HG03439 (cell line): Measurements from ENCODE around the gene SCFD2.

Experiments used
- ATAC-seq: cut with Tn5 transposase; IDR thresholded peaks from one replicate; pipeline ENCODE4 v1.9.1; 2021; ENCODE audit warnings: mild to moderate bottlenecking, moderate library complexity; ENCODE audit not compliant: unreplicated experiment

The SCFD2 gene

DNA sequence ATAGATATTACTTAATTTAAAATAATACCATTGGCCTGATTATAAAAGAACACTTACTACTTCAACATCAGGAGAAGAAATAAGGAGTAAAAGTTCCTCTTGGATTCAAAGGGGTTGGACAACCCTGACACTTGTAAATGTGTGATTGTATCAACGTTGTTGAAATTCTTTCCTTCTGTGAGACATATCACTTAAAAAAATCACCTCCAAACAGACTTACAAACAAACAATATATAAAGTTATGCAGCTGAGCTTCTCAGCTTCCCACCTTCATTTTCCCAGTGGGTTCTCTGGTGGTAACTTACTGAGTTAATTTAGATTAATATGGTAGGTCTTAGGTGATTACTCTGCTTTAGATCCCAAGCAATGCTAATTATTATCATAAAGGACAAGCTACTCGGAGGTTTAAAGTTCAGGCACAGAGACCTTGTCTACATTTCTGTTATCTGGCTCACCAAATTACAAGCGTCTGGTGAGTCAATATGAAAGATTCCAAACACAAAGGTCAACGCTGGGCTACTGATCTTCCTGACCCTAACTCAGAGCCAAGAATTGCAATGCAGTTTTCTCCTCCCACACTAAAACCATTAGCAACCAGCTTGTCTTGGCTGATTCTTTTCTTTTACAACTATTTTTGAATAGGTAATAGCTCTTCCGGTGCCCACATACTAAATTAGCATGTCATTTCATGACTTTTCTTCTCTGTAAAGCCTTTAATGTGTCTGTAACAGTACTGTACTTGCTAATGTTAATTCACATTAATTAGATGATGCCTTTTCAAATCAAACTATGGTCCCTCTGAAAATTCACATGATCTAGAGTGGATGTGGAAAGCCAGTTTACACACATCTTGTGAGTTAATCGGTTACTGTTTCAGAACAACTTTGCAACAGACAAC is 346.1 kb downstream of the SCFD2 start:
- no peak for ATAC-seq

DNA sequence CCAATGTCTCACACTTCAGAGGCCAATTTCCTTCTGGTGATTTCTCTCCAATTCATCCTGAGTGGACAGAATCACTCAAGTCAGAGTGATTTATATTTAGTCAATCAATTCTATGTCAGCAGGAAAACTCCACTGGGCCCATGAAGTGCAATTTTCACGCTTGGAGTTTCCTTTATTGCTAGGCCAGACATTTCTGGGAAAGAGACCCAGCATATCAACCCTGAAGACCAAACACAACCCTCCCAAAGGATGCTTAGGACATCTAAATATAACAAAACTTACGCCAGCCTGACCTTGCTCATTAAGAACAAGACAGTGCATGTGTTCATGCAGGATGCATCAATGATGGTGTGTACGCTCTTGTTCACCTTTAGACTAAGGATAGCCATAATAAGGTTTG is 347.4 kb downstream of the SCFD2 start:
- ATAC-seq: no peak

DNA sequence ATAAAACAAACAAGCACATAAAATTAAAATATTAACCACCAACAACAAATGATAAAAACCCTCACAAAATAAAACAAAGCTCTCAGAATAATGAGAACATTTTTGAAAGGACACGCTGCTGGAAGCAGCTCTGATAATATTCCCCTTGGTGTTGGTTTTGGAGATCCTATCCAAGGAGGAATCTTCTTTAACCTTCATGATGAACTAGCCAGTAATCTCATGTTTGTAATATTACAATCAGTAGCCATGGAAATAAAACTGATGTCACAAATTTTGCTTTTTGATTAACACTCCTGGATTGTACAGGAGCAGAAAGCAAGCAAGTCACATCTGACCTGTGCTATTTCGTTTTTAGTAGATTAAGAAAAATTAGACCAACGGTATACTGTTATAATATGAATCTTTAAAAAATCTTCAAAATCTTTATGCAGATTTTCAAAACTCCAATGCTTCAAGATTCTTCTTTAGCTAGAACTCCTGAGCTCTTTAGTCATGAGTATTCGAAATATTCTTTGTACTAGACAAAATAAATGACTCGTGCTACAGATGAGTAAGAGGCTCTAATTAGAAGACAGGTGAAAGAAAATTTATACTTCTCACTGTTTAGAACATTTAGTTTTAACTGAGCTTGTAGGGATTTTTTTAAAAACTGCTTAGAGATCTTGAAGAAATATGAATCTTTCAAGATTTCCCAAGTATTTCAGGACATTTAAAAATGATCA is 349.6 kb downstream of the SCFD2 start:
- no peak for ATAC-seq

DNA sequence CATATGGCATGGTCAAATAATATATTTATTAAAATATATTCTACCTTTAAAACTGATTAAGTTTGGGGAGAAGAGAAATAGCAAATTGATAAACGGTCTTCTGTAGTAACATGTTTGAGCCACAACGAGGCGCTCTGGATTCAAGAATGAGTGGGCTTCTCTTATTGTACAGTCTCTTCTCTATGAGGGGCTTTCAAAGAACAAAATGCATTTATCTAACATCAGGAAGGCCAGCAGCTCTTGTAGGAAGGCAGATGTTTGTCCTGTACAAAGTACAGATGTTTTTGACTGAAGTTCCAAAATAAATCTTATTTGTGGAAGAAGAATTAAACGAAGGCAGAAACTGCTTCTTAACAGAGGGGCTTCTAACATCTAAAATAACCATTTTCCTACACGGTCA is 350.2 kb downstream of the SCFD2 start:
- no peak for ATAC-seq

DNA sequence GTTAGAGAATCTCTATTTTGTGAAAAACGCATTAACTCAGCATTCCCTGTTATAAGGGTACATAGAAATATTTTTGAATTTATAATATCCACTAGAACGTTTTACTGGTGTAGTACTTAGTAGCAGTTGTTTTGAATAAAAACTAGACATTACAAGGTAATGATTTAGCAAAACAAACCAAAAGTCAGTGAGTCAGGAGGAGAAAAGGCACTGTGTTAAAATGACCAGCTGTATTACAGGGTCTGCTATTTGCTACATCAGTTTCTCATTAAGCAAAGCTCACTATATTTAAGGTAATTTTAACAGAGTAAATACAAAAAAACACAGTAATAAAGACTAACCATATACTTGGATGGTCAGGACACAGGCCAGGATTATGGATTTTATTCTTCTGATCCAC is 351.0 kb downstream of the SCFD2 start:
- ATAC-seq: no peak

DNA sequence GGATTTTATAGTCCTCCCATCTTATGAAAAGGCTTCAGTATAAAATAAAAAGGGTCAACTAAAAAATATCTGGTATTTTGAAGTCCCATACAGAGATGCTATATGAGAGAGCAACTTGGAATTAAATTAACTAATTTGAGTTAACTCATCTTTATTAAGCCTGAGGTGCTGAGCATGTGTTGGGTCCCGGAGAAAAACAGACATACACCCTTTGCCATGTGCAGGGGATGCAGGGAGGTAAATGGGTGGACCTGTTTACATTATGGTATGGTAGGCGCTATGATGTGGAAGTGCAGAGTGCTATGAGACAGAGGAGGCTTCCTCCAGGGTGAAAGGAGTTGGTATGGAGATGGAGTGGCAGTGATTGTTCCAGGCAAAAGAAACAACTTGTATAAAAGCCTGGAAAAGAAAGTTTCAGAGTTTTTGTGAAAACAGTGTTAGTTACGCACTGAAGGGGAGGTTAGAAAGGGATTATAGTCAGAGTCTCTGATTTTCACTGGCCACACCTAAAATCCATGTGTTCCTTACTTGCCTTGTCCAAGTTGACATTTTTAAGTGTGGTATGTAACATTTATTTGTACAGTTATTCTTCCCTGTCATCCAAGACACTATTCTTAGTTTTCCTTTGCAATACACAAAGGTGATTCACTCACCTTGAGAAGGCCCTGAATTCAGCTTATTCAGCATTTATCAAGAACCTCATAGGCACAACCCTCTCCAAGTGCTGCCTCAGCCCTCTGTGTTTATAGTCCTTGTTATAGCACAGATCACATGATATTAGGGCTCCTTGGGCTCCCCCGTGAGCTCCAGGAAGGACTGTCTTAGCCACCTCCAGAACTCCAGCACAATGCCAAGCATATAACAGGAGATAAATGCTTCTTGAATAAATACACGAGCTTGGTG is 351.7 kb downstream of the SCFD2 start:
- no peak for ATAC-seq

DNA sequence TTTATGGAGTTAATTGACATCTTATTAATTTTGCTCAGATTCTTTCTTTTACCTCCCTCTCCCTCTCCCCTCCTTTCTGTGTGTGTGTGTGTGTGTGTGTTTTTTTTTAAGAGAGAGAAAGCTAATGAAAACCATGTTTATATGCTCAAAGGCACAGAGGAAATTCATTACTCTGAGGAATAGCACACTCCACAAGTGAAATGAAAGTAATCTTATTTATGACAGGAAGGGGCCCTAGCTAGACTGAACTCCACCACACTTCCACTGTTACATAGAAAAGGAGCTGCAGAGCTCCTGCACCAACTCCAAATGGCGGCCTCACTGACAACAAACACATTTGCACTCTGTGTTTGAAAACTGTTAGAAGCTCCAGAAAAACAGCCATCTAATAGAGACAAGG is 353.1 kb downstream of the SCFD2 start:
- no peak for ATAC-seq

DNA sequence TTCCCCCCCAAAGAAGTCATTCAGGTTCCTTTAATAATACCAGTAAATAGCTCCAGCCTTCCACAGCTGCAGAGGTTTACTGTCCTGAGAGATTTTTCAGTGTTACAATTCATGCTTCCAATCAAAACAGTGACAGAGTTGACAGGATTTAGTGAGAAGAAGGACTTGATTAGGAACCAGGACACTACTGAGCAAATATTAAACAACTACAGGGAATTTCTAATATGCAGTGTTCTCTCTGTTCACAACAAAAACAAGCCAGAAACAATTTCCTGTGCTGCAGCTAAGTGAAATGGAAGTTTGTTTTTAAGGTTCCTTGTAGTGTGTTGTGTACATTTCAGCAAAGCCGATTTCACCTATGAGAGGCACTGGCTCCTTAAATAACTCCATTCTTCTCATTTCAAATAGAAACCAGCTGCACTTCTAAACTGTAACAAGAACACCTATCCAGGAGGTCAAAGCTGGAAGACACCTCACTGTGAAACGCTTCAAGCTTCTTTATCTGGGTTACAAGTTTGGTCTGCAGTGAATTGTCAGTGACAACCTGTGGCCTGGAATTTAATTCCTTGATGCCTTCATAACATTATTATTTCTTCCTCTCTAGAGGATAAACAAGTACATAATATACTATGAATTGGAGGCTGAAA is 354.5 kb downstream of the SCFD2 start:
- ATAC-seq: no peak

DNA sequence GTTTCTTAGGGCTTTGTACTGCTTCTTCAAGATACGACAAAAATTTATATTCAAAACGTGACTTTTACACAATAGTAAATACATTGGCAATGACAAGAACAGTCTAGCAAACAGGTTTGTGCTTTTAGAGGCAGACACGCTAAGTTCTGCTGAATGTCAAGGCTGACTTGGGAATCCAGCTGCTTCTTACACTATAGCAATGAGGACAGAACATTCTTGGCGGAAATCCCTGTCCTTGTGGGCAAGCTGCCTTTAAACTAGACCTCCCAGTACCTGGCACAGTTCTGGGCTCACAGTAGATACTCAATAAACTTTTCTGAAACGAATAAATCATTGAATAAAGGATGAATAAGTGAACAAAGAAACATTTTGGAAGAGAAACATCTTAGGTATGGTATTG is 355.5 kb downstream of the SCFD2 start:
- no peak for ATAC-seq

DNA sequence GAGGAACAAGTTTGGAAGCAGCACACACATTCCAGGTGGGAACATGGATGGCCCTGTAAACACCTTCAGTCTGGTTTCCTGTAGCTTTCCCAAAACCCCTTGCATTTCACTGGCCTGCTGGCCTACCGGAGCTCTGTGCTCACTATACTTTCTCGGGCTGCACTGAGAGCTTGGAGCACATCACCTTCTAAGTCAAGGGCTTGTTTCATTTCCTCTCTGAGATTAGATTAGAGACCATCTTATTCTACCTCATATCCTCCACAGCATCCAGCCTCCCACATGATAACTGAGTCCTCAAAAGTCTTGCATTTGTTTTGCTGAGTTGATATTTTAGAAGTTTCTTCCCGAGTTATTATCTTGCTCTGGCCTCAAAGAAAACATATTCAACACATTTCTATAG is 356.0 kb downstream of the SCFD2 start:
- ATAC-seq: no peak

DNA sequence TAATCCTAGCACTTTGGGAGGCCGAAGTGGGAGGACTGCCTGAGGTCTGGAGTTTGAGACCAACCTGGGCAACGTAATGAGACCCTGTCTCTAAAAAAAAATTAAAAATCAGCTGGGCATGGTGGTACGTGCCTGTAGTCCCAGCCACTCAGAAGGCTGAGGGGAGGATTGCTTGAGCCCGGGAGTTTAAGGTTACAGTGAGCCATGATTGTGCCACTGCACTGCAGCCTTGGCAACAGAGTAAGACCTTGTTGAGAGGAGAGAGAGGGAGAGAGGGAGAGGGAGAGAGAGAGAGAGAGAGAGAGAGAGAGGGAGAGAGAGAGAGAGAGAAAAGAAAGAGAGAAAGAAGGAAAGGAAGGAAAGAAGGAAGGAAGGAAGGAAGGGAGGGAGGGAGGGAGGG is 358.8 kb downstream of the SCFD2 start:
- no peak for ATAC-seq

DNA sequence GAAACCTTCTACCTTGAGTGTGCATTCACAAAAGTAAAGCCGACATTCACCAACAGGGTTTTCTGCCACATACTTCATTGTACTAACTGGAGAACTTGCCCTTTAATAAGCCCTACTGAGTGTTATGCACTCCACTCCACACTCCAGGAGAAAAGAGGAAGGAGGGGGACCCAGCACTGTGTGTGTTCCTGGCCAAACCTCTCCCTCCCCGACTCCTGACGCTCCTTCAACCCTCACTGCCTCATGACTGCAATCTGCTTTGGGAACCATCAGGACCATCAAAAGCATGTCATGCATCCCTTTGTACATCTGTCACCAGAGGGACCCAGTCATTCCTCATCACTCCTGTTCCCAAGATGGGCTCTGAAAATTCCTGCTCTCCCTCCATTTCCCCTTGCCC is 360.1 kb downstream of the SCFD2 start:
- ATAC-seq: no peak

DNA sequence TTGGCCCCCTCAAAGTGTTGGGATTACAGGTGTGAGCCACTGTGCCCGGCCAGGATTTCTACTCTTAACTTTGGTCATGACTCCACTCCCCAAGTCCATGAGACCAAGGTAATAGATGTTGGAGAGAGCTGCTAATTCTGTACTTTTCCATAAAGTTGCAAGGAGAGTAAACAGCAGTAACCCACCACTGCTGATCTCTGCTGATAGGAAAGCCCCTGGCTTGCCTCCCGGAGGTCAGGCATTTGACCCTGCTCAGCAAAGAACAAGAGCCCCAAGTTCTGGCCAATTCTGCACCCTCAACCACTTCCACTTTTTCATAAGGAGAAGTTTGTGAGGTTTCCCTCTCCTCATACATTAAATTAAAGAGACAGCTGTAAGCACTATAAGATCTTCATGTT is 360.7 kb downstream of the SCFD2 start:
- no peak for ATAC-seq

DNA sequence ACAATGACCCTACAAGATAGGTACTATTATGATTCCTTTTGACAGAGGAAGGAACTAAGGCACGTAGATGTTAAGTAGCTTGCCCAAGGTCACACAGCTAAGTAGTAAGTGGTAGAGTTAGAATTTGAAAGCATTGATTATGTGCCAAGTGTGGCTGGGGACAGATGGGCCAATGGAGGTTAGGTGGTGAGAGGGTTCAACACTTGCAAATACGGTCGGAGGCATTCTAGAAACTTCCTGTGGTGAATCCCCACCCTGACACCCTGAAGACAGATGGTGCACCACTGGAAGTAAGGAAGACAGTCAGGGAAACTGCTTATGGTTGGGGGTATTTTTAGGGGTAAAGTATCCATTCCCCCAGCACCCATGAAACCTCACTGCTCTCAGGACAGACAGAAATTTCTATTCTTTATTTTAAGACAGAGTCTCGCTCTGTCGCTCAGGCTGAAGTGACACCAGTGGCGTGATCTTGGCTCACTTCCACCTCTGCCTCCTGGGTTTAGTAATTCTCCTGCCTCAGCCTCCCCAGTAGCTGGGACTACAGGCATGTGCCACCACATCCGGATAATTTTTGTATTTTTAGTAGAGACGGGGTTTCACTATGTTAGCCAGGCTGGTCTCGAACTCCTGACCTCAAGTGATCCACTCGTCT is 361.2 kb downstream of the SCFD2 start:
- ATAC-seq: no peak

DNA sequence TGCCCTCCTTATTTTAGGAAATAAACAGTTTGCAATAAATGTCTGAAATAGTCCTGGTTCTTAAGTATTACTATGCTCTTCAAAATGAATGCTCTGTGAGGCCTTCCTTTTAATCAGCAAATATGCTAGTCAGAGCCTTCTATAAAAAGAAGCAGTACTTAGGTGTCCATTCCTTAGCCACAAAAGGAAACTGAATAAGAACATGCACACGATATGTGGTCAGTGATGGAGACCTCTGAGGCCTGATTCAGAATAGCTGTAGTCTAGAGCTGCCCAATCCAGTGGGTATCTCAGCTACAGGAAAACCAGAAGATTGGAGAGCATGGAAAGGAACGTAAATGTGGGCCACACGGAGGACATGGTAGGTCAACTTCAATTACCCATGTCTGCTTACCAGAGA is 361.9 kb downstream of the SCFD2 start:
- no peak for ATAC-seq

DNA sequence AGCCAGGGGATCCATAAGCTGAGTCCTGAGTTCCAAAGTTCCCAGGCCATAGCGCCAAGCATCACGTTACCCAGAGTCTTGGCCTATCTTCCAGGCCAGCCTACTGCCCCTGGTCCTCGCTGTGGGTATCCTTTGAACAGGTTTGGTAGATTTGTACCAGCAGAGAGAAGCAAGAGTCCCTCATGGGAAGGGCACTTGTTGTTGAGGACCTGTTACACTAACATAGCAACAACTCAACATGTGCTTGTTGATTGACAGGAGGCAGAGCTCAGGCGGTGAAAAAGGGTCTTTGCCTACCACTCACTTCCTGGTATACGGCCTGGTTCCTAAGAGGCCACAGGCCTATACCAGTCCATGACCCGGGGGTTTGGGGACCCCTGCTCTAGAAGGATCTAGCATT is 365.3 kb downstream of the SCFD2 start:
- ATAC-seq: no peak

DNA sequence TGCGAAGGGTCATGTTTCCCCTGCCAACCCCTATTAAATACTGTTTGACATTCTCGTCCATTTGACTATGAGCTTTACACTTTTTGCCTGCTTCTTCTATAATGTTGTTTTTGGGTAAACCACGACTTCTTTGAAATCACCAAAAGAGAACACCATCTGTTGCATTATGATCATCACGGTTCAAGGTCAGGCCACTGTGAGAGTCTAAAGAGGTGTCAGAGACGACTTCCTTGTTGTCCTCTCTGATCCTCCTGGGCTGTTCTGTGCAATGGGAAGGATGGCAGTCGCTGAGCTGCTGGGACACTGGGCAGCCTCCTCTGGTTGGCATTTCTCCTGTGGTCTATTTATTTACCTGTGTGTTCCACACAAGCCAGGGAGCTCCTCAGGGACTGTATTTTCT is 366.2 kb downstream of the SCFD2 start:
- no peak for ATAC-seq

DNA sequence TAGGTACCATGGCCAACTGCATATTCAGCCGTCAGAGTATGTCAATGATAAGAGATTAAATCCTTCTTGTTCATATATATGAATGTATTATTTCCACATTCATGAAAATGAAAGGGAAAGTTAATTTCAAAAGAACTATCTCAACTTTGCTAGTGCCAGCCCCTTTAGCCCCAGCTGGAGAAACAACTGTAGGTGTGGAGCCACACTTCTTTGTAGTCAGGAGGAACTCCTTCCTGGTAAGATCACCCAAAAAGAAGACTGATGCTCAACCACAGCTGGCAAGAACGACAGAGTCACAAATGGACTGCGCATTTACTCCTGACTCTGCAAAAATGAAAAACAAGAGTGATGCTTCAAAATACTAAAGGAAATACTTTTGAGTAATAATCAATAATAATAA is 367.4 kb downstream of the SCFD2 start:
- ATAC-seq: no peak

DNA sequence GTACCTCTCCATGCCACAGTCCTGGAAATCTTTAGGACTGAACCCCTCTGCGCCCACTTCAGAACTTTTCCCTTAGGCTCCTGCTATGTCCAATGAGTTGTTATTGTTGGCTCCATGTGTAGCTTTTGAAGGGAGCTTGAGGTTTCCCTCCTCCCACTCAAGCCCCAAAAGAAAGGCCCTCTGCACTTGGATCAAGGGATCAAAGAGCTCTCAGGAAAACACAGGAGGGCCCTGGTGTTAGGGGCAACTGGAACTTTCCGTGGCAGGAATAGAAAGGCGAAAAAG is 368.8 kb downstream of the SCFD2 start:
- ATAC-seq: no peak

DNA sequence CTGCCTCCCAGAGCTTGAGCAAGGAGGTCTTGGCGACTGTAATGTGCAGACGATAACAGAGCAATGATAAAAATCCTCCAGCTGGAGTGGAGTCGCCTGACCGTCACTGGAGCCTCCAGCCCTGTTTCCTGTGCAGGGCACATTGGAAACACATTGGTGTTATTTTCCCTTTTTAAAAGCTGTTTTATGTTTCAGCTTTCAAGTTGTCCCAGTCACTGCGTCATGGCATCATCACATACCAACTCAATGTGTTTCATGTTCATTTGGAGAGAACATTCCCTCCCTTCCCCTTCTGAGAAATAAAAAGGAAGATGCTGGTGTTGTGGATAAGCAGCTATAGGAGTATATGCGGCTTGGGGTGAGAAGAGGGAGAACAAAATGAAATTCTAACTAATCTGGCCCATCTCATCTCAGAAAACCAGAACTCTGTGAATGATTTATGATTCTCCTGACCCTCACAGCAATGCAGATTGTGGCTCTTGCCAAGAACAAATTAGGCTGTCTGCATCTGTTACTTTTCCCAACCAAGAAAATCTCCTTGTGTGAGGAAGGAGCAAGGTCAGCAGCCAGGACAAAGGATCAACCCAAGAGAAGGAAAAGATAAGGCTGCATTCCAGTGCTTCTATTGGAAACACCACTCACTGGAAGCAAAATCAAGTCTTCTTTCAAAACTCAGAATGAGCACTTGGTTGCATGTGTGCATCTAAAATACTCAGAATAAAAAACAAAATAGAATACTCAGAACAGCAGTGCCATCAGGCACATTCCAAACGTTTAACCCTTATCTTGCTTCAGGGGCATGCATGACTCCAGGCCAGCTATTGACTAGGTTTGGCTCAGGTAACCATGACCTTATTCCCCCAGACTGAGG is 369.4 kb downstream of the SCFD2 start:
- ATAC-seq: no peak
